ENCODE measurements around the gene KCP. TPM values are rescaled to one million over a fixed set of nuclear protein-coding genes. Genes with fewer than 3 reads are reported as not detected.

Gene KCP
- total RNA-seq, 1 donor from 2014 or later: 0.70 TPM

GRCh38 chr7:128839751-128840177 lies 70.7 kb downstream of the KCP start:
- H3K36me3 Mint-ChIP-seq (ENCODE audit: unreplicated experiment): peaks cover 7% of the 10 kb centered on the region
- H3K27ac Mint-ChIP-seq (ENCODE audit: unreplicated experiment): no peak overlapping the region
- H3K9me3 Mint-ChIP-seq (ENCODE audit: unreplicated experiment): no peaks in the 10 kb centered on the region
- DNase-seq (ENCODE audit: extremely low spot score, unreplicated experiment): no peak
- TF ChIP-seq, protein P1, sequence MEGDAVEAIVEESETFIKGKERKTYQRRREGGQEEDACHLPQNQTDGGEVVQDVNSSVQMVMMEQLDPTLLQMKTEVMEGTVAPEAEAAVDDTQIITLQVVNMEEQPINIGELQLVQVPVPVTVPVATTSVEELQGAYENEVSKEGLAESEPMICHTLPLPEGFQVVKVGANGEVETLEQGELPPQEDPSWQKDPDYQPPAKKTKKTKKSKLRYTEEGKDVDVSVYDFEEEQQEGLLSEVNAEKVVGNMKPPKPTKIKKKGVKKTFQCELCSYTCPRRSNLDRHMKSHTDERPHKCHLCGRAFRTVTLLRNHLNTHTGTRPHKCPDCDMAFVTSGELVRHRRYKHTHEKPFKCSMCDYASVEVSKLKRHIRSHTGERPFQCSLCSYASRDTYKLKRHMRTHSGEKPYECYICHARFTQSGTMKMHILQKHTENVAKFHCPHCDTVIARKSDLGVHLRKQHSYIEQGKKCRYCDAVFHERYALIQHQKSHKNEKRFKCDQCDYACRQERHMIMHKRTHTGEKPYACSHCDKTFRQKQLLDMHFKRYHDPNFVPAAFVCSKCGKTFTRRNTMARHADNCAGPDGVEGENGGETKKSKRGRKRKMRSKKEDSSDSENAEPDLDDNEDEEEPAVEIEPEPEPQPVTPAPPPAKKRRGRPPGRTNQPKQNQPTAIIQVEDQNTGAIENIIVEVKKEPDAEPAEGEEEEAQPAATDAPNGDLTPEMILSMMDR (IDR thresholded peaks at IDR 0.05): no peak
- peaks cover 2% of the 10 kb centered on the region for H3K4me1 Mint-ChIP-seq (ENCODE audit: unreplicated experiment)
- H3K4me3 Mint-ChIP-seq (ENCODE audit: unreplicated experiment): no peak overlapping the region
- H3K27me3 Mint-ChIP-seq (ENCODE audit: unreplicated experiment): no peaks in the 10 kb centered on the region

DNA sequence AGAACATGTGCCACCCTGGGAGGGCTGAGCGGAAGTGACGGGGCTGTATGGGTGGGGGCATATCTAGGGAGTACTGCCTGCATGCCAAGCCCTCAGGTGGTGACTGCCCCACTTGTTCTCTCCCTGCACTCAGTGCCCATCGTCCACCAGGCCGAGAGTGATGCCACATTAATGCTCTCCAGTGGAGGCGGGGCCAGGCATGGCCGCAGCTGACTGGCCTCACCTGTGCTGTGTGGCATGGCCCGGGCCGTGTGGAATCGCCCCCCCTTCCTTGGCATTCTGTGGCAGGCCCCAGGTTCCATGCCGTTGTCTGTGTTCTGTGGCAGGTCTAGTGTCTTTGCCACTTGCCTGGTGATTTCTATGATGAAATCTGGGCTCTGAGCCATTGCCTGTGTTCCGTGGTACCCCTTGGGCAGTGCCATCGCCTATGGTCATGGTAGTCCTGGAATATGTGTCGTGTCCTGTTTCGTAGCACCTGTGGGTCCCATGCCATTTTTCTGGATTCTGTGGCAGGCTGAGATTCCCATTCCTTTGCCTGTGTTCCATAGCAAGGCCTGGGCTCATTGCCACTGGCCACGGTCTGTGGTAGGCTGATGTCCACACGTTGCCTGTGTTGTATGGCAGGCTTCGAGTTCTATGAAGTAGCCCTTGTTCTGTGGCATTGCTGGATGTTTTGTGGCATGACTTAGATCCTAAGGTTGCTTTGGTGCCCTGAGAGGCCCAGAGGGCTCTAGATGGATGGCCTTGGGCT lies 71.4 kb downstream of the KCP start:
- H3K27me3 Mint-ChIP-seq (ENCODE audit: unreplicated experiment): no peaks in the 10 kb centered on the region
- H3K4me3 Mint-ChIP-seq (ENCODE audit: unreplicated experiment): no peak overlapping the region
- TF ChIP-seq, protein P1 (IDR thresholded peaks at IDR 0.05): no peak
- H3K4me1 Mint-ChIP-seq (ENCODE audit: unreplicated experiment): peaks cover 3% of the 10 kb centered on the region
- DNase-seq (ENCODE audit: extremely low spot score, unreplicated experiment): no peak
- H3K9me3 Mint-ChIP-seq (ENCODE audit: unreplicated experiment): no peaks in the 10 kb centered on the region
- H3K27ac Mint-ChIP-seq (ENCODE audit: unreplicated experiment): no peak overlapping the region
- H3K36me3 Mint-ChIP-seq (ENCODE audit: unreplicated experiment): peaks cover 6% of the 10 kb centered on the region

DNA sequence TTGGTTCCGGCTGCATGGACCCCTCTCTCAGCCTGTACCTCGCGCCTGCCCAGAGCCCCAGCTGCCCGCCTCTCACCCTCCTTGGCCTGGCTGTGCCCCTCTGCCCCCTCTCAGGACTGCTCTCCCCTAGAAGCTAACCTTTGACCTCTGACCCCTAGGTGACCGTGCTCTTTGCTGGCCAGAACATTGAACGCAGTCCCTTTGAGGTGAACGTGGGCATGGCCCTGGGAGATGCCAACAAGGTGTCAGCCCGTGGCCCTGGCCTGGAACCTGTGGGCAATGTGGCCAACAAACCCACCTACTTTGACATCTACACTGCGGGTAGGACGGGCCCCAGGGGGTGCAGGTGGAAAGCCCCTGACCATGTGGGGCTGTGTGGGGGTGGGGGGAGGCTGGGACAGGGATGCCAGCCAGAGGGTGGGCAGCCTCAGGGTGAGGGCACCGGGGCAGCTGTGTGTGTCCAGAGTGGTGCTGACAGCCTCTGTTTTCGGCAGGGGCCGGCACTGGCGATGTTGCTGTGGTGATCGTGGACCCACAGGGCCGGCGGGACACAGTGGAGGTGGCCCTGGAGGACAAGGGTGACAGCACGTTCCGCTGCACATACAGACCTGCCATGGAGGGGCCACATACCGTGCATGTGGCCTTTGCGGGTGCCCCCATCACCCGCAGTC lies 72.3 kb downstream of the KCP start:
- no peaks in the 10 kb centered on the region for H3K9me3 Mint-ChIP-seq (ENCODE audit: unreplicated experiment)
- H3K36me3 Mint-ChIP-seq (ENCODE audit: unreplicated experiment): peaks cover 6% of the 10 kb centered on the region
- peaks cover 12% of the 10 kb centered on the region for H3K4me1 Mint-ChIP-seq (ENCODE audit: unreplicated experiment)
- peak; percentile 82 for DNase-seq (ENCODE audit: extremely low spot score, unreplicated experiment)
- H3K27me3 Mint-ChIP-seq (ENCODE audit: unreplicated experiment): no peaks in the 10 kb centered on the region
- no peak overlapping the region for H3K4me3 Mint-ChIP-seq (ENCODE audit: unreplicated experiment)
- TF ChIP-seq, protein P1 (IDR thresholded peaks at IDR 0.05): no peak
- H3K27ac Mint-ChIP-seq (ENCODE audit: unreplicated experiment): no peak overlapping the region

- Mint-ChIP-seq H3K27me3 (ENCODE audit: unreplicated experiment) (no peaks in the 10 kb centered on the region), H3K4me1 (ENCODE audit: unreplicated experiment) (peaks cover 19% of the 10 kb centered on the region), H3K36me3 (ENCODE audit: unreplicated experiment) (peaks cover 6% of the 10 kb centered on the region), H3K9me3 (ENCODE audit: unreplicated experiment) (no peaks in the 10 kb centered on the region), H3K4me3 (ENCODE audit: unreplicated experiment) (no peak overlapping the region), H3K27ac (ENCODE audit: unreplicated experiment) (no peak overlapping the region)
- TF ChIP-seq, protein P1 (IDR thresholded peaks at IDR 0.05): no peak
- DNase-seq (ENCODE audit: extremely low spot score, unreplicated experiment): no peak
Measured at GRCh38 chr7:128837521-128837921, 73.0 kb downstream of the KCP start.

- no peaks in the 10 kb centered on the region for H3K27me3 Mint-ChIP-seq (ENCODE audit: unreplicated experiment)
- peaks cover 24% of the 10 kb centered on the region for H3K4me1 Mint-ChIP-seq (ENCODE audit: unreplicated experiment)
- no peak overlapping the region for H3K4me3 Mint-ChIP-seq (ENCODE audit: unreplicated experiment)
- TF ChIP-seq, protein P1 (IDR thresholded peaks at IDR 0.05): no peak
- no peaks in the 10 kb centered on the region for H3K9me3 Mint-ChIP-seq (ENCODE audit: unreplicated experiment)
- DNase-seq (ENCODE audit: extremely low spot score, unreplicated experiment): no peak
- no peak overlapping the region for H3K27ac Mint-ChIP-seq (ENCODE audit: unreplicated experiment)
- H3K36me3 Mint-ChIP-seq (ENCODE audit: unreplicated experiment): peaks cover 6% of the 10 kb centered on the region
Measured at GRCh38 chr7:128836729-128837348, 73.7 kb downstream of the KCP start.

All from osteocyte (in vitro differentiated cells).